Cardiac muscle cell (in vitro differentiated cells and primary cell): ENCODE data around the gene LRRC25. TPM values are rescaled to one million over a fixed set of nuclear protein-coding genes. Genes with fewer than 3 reads are reported as not detected.

ENCODE experiments used
- DNase-seq, 2 donors: peaks; one replicate each; pipeline versions ENCODE4 v3.0.0 to v3.0.0-alpha.2; 2010 to 2017; ENCODE audit warnings: low read depth in 1 of 2, low spot score in 1 of 2
- H3K27ac ChIP-seq: fragments of 200-600 bp; sonication (generic); 2 replicates; pipeline ENCODE4 v1.5.1; 2016
- H3K27me3 ChIP-seq: fragments of 200-600 bp; sonication (generic); 2 replicates; pipeline ENCODE4 v1.6.0; 2016; ENCODE audit warnings: control low read depth
- H3K36me3 ChIP-seq: fragments of 200-600 bp; sonication (generic); 2 replicates; pipeline ENCODE4 v1.5.1; 2016; ENCODE audit warnings: control low read depth
- H3K4me1 ChIP-seq: fragments of 200-600 bp; sonication (generic); 2 replicates; pipeline ENCODE4 v1.8.1; 2017; ENCODE audit warnings: low read depth, mild to moderate bottlenecking, mixed run types
- H3K4me3 ChIP-seq: fragments of 200-600 bp; sonication (generic); 2 replicates; pipeline ENCODE4 v1.5.1; 2016; ENCODE audit warnings: mild to moderate bottlenecking
- H3K9me3 ChIP-seq: fragments of 200-600 bp; sonication (generic); 2 replicates; pipeline ENCODE4 v1.5.1; 2017; ENCODE audit warnings: low read depth, mild to moderate bottlenecking, control low read depth
- CTCF ChIP-seq: IDR thresholded peaks from 2 replicates; pipeline ENCODE4 v1.5.1; 2012; ENCODE audit warnings: low read depth, mild to moderate bottlenecking, low read length
- polyA plus RNA-seq: library from polyadenylated mRNA; unstranded; fragments of >200 nt; fragmentation: Nextera tagmentation; extraction: Ambion mirVana; gene quantifications from 2 replicates; pipeline ENCODE4 v1.2.1, GENCODE V29; 2016
- total RNA-seq: library from RNA; depleted of rRNA; stranded (reverse); fragments of >200 nt; gene quantifications from 2 replicates; pipeline ENCODE4 v1.2.3, GENCODE V29; 2016

LRRC25 gene
- total and polyA plus RNA-seq, 2 experiments from 2014 or later: not detected

- no peaks in the 10 kb centered on the region for H3K9me3 ChIP-seq
- H3K4me3 ChIP-seq: peak overlapping the region; percentile 25
- H3K36me3 ChIP-seq: no peaks in the 10 kb centered on the region
- peak; percentile 33 to 55 for DNase-seq
- TF ChIP-seq CTCF: no peak
- H3K27me3 ChIP-seq: no peaks in the 10 kb centered on the region
- H3K4me1 ChIP-seq: peaks cover 40% of the 10 kb centered on the region
- H3K27ac ChIP-seq: peak overlapping the region; percentile 61
These were observed 36.4 kb upstream of the LRRC25 start for GRCh38 chr19:18433735-18434398.

- no peaks in the 10 kb centered on the region for H3K36me3 ChIP-seq
- TF ChIP-seq CTCF: no peak
- H3K27me3 ChIP-seq: no peaks in the 10 kb centered on the region
- H3K9me3 ChIP-seq: no peaks in the 10 kb centered on the region
- peak overlapping the region; percentile 25 for H3K4me3 ChIP-seq
- peaks cover 33% of the 10 kb centered on the region for H3K4me1 ChIP-seq
- H3K27ac ChIP-seq: peak overlapping the region; percentile 61
- peak in 1 of 2 donors; percentile 62 for DNase-seq
These were observed 35.7 kb upstream of the LRRC25 start for GRCh38 chr19:18433015-18433691.

- peaks cover 33% of the 10 kb centered on the region for H3K4me1 ChIP-seq
- TF ChIP-seq CTCF: no peak
- no peak overlapping the region for H3K27ac ChIP-seq
- no peak overlapping the region for H3K4me3 ChIP-seq
- no peaks in the 10 kb centered on the region for H3K27me3 ChIP-seq
- no peak for DNase-seq
- no peaks in the 10 kb centered on the region for H3K9me3 ChIP-seq
- no peaks in the 10 kb centered on the region for H3K36me3 ChIP-seq
These were observed 35.0 kb upstream of the LRRC25 start for GRCh38 chr19:18432275-18433014.

- no peak for DNase-seq
- Histone ChIP-seq H3K27ac (no peak overlapping the region), H3K4me3 (no peak overlapping the region), H3K9me3 (no peaks in the 10 kb centered on the region), H3K4me1 (peaks cover 32% of the 10 kb centered on the region), H3K36me3 (no peaks in the 10 kb centered on the region), H3K27me3 (no peaks in the 10 kb centered on the region)
- TF ChIP-seq CTCF: no peak
These were observed 34.2 kb upstream of the LRRC25 start for GRCh38 chr19:18431351-18432197.

GRCh38 chr19:18430417-18431144 is 33.2 kb upstream of the LRRC25 start:
- H3K4me3 ChIP-seq: no peak overlapping the region
- no peak for DNase-seq
- H3K36me3 ChIP-seq: no peaks in the 10 kb centered on the region
- H3K27ac ChIP-seq: no peak overlapping the region
- H3K27me3 ChIP-seq: no peaks in the 10 kb centered on the region
- no peak for TF ChIP-seq CTCF
- peaks cover 40% of the 10 kb centered on the region for H3K4me1 ChIP-seq
- H3K9me3 ChIP-seq: no peaks in the 10 kb centered on the region
